HG03571 (cell line): Measurements from ENCODE around the gene MSI2.
"Not testable (repeated sequence)": the region's sequence is repeated elsewhere in the genome, so short reads cannot be mapped to it uniquely, and the experiment has no call there.

Experiments
- ATAC-seq: cut with Tn5 transposase; IDR thresholded peaks from one replicate; pipeline ENCODE4 v1.9.1; 2021; ENCODE audit not compliant: unreplicated experiment

Gene MSI2

DNA sequence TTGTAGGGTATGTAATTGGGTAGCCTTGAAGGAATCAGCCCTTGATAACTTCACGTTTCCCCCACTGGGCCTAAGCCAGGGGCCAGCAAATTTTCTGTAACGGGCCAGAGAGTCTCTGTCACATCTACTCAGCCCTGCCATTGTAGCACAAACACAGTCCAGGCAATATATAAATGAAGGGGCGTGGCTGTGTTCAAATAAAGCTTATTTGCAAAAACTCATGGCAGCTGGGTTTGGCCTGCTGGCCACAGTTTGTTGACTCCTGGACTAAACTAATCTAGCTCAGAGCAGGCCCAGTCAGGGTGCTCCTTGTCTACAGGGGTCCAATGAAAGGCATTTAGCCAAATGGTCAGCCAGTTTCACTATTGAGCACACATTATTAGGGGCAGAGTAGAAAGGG, 347.2 kb downstream of the MSI2 start:
- no peak for ATAC-seq

DNA sequence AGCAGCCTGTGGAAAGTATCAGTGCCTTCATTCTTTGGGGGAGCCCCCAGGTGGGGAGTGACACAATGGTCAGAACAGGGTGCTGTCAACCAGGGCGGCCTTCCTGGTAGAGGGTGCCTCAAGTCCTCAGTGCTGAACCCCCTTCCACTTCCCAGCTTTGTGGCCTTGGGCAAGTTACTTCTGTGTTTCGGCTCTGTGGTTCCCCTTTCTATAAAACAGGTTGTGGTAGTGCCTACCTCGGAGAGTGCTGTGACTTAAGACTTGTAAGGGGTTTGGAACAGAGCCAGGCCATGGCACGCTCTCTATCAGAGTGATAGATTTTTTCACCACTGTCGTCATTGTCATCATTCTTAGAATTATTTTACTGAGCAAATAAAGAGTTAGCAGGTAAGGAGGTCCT, 347.7 kb downstream of the MSI2 start:
- peak; percentile 47 for ATAC-seq

DNA sequence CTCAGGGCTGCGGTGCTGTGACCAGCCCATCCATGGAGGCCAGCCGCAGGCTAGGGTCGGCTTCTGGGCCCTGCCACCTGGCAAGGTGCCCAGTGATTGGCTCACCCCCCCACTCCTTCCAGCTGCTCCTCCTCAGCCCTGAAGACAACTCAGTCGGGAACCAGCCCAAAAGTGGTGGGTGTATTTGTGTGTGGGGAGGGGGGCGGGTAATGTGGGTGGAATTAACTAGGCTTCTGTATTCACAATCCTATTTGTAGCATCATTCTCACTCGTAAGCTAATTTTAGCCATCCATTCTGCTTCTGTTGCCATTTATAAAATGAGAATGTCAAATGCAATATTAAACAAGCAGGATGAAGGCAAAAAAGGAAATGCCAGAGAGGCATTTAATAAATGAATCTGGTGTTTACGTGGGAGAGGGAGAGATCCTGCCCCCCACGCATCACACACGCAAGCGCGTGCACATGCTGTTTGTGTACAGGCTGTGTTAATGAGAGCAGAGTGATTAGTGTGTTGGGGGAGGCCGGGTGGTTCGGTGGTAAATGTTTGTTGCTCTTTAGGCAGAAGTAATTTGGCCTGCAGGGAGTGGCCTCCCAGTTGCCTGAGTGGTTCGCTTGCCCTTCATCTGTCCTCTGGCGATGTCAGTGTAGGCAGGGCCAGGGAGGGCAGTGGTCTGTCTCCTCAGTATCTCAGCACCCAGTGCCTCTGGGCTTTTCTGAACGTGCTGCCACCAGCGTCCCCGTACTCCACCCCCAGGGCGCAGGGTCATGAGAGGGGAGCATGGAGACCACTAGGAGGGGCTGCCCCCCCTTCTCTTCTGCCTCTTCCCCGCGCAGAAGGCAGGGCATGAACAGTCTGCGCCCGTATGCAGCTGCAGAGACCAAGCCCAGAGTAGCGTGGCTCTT, 348.7 kb downstream of the MSI2 start:
- ATAC-seq, result no peak

DNA sequence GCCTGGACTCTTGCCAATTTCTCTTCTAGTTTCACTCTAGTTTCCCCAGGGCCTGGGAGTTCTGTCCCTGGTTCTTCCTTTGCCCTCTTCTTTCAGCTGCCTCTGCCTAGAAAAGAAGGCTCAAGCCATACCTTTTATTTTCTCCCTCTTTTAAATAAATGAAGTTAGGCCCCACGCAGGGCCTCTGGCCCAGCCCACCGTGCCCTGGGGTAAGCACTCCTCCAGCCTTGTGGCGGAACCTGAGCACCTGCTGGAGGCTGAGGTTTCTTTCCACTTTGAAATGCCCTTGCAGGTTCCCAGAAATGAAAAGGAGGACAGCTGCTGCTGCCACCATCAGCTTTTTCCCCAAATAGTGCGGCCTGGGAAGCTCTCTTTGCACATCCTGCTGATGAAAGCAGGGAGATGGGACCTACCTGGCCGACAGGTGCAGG, 349.4 kb downstream of the MSI2 start:
- no peak for ATAC-seq

GRCh38 chr17:57606111-57606875, 350.0 kb downstream of the MSI2 start:
- no peak for ATAC-seq

DNA sequence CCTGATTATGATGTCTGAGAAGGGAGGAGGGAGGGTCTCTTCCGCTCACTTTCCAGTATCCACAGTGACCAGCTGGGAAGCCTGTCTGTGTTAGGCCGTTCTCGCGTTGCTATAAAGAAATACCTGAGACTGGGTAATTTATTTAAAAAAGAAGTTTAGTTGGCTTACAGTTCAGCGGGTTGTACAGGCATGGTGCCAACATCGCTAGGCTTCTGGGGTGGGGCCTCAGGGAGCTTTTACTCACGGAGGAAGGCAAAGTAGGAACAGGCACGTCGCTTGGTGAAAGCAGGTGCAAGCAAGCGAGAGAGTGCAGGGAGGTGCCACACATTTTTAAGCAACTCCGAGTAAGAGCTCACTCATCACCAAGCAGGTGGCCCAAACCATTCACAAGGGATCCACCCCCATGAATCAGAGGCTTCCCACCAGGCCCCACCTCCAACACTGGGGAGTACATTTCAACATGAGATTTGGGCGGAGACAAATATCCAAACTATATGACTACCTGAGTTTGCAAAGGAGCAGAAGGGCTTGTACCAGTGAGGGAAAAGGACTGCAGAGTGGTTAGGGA, 351.3 kb downstream of the MSI2 start:
- ATAC-seq, result no peak

GRCh38 chr17:57608369-57609124, 352.2 kb downstream of the MSI2 start:
- ATAC-seq, result no peak

GRCh38 chr17:57609125-57609877, 353.0 kb downstream of the MSI2 start:
- no peak for ATAC-seq

- ATAC-seq, result no peak
Observed at GRCh38 chr17:57609878-57610270, 353.6 kb downstream of the MSI2 start.

DNA sequence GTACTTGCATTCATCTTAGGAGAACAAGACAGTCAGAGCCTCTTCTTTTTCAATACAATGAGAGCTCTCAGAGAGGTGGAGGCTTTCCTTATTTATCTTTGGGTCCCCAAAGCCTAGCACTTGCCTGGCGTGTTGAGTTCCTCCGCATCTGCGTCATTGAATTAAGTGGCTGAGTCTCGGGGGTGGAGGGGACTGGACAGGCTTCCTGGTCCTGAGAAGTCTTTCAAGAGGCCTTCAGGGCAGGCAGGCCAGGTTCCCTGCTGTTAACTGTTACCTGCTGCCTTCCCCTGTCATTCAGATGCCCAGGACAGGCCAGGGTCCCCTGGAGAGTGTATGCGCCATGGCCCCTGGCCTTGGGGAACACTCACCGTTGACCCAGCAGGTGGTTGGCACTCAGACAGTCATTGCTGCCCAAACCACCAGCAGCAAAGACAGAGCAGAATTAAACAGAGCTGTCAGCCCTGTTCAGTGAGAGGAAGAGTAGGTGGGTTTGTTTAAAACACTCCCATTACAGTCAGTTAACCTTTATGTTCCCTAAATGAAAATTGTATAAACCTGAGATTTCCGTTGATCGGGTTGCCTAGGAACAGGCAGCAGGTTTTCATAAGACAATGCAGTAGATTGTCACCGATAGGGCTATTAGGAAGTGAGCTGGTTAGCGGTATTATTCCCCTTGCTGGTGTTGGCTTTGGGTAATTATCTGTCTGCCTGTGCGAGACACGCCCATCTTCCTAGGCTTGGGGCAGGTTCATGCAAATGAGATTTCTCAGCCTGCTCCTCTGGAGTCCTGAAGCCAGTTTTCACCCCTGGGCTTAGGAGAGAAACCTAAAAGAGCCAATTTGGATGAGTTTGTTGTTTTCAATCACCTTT, 356.1 kb downstream of the MSI2 start:
- ATAC-seq, result no peak

DNA sequence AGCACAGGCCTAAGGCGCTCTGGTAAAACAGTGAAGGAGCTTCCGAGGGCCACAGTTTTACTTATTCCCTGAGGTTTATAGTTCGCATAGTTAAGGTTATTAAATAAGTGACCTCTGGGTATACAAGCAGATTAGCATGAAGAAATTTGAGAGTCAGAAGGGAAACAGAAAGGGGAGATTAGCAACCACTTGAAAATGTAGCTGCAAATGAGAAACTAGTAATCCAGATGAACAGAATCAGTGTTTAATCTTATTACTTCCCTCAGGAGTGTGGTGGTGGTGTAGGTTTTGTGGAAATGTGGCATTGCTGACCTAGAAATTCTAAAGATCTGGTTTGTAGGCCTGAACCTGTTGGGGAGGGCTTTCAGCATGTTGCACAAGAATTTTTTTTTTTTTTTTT, 358.4 kb downstream of the MSI2 start:
- no peak for ATAC-seq

GRCh38 chr17:57615836-57616757, 359.8 kb downstream of the MSI2 start:
- no peak for ATAC-seq

DNA sequence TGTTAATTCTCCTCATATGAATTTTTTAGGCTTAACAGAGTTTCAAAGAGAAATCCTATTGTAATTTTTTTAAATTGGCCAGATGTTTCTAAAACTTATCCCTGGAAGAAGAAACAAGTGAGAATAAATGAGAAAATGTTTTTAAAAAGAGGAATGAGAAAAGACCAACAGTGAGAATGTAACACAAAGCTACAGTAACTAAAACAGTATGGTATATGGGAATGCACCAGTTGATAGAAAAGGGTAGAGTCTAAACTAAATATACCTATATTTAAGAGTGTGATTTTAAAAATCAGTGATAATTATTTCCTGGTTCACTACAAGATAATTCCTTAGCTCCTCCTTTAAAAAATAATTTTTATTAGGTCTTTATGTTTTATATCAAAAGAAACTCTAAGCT, 360.9 kb downstream of the MSI2 start:
- no peak for ATAC-seq

GRCh38 chr17:57619061-57619937, 363.0 kb downstream of the MSI2 start:
- no peak for ATAC-seq

GRCh38 chr17:57620576-57620975, 364.3 kb downstream of the MSI2 start:
- no peak for ATAC-seq

GRCh38 chr17:57621791-57622190, 365.5 kb downstream of the MSI2 start:
- ATAC-seq, result not testable (repeated sequence)

GRCh38 chr17:57622306-57622682, 366.0 kb downstream of the MSI2 start:
- no peak for ATAC-seq
